Dermis microvascular lymphatic vessel endothelial cell (primary cell): ENCODE measurements around the gene ABCC10. TPM values are rescaled to one million over a fixed set of nuclear protein-coding genes. Genes with fewer than 3 reads are reported as not detected.
"Not testable (repeated sequence)": the region's sequence is repeated elsewhere in the genome, so short reads cannot be mapped to it uniquely, and the experiment has no call there.

Source experiments
- DNase-seq, 2 donors: peaks; one replicate each; pipeline versions ENCODE4 v3.0.0 to v3.0.0-alpha.2; 2010; ENCODE audit warnings: low read depth in 2 of 2
- total RNA-seq: library from RNA; depleted of rRNA; stranded (reverse); fragments of >200 nt; gene quantifications from 2 replicates; pipeline ENCODE4 v1.2.1, GENCODE V29; 2014

The ABCC10 gene, protein sequence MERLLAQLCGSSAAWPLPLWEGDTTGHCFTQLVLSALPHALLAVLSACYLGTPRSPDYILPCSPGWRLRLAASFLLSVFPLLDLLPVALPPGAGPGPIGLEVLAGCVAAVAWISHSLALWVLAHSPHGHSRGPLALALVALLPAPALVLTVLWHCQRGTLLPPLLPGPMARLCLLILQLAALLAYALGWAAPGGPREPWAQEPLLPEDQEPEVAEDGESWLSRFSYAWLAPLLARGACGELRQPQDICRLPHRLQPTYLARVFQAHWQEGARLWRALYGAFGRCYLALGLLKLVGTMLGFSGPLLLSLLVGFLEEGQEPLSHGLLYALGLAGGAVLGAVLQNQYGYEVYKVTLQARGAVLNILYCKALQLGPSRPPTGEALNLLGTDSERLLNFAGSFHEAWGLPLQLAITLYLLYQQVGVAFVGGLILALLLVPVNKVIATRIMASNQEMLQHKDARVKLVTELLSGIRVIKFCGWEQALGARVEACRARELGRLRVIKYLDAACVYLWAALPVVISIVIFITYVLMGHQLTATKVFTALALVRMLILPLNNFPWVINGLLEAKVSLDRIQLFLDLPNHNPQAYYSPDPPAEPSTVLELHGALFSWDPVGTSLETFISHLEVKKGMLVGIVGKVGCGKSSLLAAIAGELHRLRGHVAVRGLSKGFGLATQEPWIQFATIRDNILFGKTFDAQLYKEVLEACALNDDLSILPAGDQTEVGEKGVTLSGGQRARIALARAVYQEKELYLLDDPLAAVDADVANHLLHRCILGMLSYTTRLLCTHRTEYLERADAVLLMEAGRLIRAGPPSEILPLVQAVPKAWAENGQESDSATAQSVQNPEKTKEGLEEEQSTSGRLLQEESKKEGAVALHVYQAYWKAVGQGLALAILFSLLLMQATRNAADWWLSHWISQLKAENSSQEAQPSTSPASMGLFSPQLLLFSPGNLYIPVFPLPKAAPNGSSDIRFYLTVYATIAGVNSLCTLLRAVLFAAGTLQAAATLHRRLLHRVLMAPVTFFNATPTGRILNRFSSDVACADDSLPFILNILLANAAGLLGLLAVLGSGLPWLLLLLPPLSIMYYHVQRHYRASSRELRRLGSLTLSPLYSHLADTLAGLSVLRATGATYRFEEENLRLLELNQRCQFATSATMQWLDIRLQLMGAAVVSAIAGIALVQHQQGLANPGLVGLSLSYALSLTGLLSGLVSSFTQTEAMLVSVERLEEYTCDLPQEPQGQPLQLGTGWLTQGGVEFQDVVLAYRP (N-terminal part only)
- total RNA-seq = 11.7 and 15.7 TPM in 2 replicates

DNA sequence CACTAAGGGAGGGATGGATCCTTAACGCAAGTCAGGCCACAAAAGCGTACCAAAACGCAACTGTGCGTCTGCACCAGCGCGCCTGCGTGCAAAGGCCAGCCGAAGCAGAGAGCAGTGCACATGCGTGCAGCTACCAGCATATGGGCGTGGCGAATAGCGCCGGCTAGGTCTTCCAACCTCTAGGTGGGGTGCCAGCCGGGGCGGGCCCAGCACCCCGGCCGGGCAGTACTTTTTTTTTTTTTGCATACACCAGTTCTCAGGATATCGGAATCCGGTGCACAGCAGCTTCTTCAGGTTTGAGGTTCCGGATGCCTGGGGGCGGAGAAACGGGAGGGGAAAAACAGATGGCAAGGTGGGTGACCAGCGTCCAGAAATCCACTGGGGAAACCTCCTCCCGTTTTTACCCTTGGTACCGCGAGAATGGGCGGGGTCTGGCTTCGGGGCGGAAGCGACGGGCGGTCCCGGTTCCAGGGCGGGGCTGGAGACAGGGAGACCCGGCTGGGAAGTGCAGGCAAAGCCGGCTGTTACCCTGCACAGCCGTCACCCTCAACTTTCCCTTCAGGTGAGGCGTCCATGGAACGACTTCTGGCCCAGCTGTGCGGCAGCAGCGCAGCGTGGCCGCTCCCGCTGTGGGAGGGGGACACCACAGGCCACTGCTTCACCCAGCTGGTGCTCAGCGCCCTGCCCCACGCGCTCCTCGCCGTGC, at the start of gene ABCC10:
Gene ABCC10, plus strand, starts transcription at position 136 of the 706 bp plus-strand sequence. Its CDS starts 438 bp downstream, at position 574.
- DNase-seq = peak; percentile 87 to 94

DNA sequence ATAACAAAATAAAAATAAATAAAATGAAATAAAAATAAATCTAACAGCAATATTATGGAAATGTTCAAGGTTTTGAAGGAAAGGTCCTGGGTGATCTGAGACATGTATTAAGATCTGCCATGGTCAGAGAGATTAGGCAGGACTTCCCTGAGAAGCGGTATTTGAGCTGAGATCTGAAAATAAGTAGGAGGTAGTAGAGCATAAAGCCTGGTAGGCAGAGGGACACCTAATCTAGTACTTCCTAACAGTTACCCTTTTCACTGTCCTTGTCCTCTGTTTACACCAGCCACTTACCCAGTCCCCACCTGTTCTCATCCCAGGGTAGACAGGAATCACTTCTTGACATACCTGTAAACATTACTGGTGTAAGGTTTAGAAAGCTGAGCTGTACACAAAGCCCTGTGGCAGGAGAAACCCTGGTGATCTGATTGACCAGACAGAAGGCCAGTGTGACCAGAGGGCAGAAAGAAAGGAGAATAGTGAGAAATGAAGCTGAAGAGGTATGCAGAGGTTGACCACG, 49.6 kb upstream of the ABCC10 start:
- no peak for DNase-seq

DNA sequence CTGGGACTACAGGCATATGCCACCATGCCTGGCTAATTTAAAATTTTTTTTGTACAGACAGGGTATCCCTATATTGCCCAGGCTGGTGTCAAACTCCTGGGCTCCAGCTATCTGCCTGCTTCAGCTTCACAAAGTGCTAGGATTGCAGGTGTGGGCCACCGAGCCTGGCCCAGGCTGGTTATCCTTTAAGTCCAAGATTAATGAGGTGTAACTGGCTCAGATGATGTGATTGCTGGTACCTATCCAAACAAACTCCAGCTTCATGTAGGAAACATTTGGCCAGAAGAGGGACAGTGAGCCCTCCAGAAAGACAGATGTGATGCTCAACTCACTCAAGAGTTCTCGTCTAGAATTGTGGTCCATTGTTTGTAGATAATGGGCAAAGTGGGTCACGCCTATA, 48.7 kb upstream of the ABCC10 start:
- DNase-seq = no peak

DNA sequence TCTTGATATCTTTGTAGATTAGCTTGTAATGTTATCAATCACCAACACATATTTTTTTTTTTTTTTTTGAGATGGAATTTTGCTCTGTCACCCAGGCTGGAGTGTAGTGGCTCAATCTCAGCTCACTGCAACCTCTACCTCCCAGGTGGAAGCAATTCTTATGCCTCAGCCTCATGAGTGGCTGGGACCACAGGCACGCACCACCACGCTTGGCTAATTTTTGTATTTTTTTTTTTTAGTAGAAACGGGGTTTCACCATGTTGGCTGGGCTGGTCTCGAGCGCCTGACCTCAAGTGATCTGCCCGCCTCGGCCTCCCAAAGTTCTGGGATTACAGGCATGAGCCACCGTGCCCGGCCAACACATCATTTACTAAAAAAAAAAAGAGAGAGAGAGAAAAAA, 46.5 kb upstream of the ABCC10 start:
- not testable (repeated sequence) for DNase-seq

DNA sequence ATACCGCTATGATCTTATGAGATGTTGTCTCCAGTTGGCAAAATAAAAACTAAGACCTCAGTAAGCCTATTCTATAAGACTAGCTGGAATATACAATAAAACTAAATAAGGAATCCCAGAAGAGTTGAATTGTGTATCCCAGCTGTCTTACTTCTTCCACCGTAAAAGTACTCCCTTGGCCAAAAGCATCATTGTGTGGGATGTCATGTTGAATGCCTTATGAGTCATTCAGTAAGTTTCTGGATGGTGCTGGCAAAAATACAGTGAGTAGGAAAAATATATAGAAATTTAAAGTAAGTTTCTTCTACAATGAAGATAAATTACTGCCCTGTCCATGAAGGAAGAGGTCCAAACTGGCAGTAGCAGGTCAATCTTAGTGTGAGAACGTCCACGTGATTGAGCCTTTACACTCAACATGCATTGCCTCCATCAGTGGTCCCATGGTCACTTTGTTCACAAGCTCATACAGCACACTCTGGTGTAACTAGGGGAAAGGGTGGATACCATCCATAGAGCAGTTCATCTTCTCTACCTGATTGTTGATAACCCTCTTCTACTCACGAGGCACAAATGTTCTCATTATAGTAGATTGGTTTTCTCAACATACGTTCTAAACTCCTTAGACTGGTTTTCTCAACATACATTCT, 44.2 kb upstream of the ABCC10 start:
- no peak for DNase-seq

DNA sequence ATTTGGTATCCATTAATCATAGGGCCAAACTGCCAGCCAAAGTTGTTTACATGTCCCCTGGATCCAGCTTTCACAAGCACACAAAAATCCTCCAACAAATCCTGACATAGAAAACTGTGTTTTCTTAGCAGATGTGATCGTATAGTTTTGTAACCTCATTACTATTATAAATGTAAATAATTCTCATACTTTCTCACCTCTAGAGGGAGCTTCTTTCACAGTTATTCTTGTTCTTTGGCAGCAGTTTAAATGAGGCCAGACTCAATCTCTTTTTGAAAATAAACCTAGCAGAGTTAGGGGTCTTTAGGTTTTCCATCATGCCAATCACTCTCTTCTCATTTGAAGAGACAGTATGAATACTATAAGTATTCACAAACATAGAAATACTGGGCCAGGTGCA, 40.8 kb upstream of the ABCC10 start:
- peak; percentile 11 to 37 for DNase-seq

DNA sequence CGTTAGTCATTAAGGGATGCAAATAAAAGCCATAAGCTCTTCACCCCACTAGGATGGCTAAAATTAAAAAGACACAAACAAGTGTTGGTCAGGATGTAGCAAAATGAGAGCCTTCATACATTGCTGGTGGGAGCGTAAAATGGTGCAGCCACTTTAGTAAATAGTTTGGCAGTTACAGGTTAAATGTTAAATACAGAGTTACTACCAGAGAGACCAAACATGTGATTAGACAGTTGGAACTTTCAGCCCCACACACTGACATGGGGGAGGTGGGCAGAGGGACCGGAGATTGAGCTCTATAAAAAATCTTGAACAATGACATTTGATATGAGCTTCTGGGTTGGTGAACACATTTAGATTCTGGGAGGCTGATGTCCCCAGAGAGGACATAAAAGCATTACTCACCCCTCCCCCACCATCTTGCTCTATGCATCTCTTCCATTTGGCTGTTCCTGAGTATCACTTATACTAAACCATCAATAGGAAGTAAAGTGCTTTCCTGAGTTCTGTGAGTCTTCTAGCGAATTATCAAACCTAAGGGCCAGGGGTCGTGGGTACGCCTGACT, 37.5 kb upstream of the ABCC10 start:
- DNase-seq = no peak

DNA sequence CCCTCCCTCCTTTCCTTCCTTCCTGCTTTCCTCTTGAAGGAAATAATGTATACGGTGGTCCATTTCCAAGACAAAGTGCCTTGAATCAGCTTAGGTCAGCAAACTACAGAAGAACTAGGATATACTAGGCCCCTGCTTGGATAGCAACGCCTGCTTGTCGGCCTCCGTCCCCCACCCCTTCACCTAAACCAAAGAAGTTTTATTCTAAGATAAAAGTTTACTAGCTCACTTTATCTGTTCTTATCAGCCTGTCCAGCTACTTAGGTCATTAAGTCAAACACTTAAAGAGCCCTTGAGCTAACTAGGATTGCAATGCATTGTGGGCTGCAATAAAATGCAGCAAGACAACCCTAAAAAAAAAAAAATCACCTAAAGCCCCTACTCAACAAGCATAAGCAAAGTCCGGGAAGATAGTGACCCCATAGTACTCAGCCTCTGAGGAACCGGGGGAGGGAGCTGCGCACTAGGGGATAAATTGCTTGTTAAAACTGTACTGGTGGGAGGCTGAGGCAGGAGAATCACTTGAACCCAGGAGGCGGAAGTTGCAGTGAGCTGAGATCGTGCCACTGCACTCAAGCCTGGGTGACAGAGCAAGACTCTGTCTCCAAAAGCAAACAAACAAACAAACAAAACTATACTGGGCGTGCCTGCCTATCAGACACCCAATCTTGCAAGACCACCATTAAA, 36.4 kb upstream of the ABCC10 start:
- not testable (repeated sequence) for DNase-seq

DNA sequence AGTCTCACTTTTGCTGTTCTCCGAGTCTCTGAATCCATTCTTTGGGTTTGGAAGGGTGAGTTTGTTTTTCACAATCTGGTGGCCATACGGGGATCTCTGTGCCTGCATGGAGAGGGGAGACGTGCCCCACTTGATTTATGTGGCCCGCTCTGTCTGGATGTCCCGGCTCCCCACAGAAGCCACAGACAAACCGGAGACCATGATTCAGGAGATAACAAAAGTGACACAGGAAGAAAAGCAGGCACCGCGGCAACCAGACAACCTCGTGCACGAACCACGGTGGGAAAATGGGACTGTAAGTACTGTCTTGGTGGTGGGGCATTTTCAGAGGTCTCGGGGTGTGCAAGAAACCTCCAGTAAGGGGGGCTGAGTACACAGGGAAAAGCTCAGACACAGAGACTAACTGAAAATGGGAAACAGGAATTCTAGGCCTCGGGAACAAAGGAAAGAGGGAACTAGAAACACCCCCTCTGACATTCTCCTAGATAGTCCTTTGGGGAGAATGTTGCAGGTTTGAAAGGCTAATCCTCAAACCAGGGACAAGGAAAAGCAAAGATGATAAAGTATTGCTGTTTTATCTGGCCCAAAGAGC, 35.8 kb upstream of the ABCC10 start:
- no peak for DNase-seq

DNA sequence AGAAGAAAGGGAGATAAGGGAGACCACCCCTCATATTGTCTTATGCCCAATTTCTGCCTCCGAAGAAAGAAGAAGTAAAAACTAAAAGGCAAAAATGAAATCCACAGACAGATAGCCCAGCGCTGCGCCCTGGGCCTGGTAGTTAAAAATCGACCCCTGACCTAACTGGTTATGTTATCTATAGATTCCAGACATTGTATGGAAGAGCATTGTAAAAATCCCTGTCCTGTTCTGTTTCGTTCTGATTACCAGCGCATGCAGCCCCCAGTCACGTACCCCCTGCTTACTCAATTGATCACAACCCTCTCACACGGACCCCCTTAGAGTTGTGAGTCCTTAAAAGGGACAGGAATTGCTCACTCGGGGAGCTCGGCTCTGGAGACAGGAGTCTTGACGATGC, 34.2 kb upstream of the ABCC10 start:
- not testable (repeated sequence) for DNase-seq

DNA sequence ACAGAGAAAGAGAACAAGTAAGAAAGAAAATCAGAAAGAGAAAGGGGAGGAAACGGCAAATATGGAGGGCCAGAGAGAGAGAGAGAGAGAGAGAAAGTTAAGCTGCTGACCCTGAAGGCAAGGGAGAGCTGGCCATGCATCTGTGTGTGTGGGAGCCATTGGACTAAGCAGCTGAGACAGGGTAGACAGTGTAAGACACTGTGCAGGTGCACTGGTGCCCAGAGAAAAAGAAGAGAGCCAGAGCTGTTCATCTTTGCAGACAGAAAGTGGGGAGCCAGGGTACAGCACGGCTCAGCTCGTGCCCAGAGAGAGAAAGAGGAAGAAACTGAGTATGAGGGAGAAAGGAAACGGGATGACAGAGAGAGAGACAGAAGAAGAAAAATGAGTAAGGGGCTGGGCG, 33.7 kb upstream of the ABCC10 start:
- no peak for DNase-seq

DNA sequence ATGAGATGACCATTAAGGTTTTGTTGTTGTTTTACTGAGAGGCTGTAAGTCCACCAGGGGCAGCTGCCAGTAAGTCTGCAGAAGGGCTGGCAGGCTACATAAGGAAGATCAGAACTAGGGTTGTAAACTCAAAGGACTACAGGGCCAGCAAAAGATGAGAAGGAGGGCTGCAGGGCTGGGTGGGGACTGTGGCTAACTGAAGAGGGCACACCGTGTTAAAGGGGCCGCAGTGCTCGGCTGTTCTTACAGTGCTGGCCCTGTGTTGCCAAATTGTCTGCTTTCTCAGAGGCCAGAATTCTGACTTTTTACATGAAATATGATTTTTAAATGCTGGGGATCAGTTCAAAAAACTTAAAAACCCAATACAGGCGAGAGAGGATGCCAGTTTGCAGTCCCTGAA, 32.4 kb upstream of the ABCC10 start:
- DNase-seq = no peak

DNA sequence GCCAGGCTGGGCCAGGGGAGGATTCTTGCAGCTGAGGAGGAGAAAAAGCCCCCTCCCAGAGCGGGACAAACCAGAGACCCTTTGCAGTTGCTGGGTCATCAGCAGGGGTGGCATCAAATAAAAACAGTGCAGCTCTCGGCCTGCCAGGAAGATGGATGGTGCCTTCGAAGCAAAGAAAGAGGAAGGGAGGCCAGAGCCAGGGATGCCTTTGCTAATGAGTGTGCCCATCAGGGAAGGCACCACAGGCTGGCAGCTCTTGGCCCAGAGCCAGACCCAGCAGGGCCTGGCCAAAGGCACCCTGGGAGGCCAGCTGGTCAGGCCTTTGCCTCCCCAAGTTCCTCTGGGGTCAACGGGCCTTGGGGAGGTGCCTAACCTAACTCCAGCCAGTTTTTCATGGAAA, 31.6 kb upstream of the ABCC10 start:
- no peak for DNase-seq

DNA sequence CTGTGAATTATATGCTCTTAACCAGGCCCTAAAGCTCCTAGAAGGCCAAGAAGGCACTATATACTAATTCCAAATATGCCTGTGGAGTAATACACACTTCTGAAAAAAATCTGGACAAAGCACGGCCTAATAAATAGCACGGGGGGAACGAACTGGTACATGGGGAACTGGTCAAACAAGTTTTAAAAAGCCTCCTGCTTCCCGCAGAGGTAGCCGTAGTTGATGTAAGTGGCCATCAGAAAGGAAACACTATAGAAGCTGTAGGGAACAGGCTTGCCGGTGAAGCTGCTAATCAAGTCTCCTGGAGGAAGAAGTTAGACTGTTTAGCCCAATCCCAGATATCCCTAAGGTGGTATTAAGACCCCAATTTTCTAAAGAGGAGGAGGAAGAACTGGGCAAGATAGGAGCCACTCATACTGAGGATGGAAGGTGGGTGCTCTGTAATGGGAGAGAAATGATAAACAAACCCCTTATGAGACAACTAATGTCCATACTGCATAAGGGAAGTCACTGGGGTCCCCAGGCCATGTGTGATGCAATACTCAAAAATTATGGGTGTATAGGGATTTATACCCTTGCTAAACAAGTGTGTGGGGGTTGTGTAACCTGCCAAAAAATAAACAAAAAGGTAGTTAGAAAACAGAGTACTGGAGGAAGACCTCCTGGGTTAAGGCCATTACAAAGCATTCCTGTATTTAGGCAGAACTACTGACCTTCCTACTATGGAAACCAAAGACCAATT, 30.8 kb upstream of the ABCC10 start:
- no peak for DNase-seq

DNA sequence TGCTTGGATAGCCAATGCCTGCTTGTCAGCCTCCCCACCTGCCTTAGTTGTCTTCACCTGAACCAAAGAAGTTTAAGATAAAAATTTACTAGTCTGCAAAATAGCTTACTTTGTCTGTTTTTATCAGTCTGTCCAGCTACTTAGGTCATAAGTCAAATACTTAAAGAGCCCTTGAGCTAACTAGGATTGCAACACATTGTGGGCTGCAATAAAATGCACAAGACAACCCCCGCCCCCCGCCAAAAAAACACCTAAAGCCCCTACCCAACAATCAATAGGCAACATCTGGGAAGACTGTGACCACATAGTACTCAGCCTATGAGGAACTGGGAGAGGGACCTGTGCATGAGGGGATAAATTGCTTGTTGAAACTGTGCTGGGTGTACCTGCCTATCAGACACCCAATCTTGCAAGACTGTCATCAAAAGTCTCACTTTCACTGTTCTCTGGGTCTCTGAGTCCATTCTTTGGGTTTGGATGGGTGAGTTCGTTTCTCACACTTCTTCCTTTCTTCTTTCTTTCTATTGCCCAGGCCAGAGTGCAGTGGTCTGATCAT, 27.3 kb upstream of the ABCC10 start:
- DNase-seq = no peak

DNA sequence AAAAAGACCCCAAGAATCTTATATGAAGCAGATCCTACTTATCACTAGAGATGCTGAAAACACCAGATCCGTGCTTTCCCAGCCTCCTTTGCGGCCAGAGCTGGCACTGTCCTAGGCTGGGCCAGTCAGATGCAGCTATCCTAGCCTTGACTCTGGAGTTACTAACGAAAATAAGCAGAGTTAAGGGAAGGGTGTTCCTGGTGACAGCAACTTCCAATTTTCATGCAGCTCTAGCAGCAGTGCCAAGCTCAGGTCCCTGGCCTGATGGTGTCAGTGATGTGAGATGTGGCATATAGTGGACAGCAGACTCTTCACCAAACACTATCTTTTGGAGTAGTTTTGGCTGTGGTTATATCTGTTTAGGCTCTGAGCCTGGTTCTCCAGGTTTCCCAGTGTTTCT, 25.6 kb upstream of the ABCC10 start:
- DNase-seq = no peak

DNA sequence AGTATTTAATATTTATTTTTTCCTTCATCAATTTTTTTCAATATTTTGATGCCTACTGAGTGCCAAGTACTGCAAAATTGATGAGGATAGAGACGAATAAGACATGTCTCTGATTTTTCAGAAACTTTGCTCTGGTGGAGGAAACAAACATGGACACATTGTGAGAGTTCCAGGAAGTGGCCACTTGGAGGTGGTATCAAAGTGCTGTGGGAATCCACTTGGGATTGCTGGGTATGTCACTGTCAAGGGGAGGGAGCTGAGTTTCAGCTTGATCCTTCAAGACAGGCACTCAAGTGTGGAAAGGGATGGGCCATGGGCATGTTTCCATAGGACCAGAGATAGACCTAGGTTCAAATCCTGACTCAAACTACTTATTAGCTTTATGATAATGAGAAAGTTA, 24.5 kb upstream of the ABCC10 start:
- no peak for DNase-seq

DNA sequence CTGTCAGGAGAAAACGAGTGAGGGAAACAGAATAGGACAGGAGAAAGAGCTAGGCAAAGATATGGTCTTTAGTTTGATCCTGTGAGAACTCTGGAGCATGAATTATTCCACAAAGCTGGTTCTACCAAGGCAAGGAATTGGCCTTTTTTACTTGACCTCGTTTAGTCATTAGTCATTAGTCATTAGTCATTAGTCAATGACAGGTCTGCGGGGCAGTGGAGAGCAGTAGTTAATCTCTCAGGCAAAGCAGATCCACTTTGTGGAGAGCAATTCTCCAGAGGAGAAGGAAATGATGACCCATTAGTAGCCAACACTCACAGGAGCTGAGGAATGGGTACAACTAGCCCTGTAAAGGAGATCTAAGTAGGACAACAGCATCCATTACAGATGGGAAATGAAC, 22.0 kb upstream of the ABCC10 start:
- no peak for DNase-seq
